Hippocampal formation (tissue), 2 donors: Measurements from ENCODE around the gene LAMA5.

Experiments
- DNase-seq, 2 donors: peaks; one replicate each; lab custom pipeline; 2025; lab: John Stamatoyannopoulos, UW

The LAMA5 gene

DNA sequence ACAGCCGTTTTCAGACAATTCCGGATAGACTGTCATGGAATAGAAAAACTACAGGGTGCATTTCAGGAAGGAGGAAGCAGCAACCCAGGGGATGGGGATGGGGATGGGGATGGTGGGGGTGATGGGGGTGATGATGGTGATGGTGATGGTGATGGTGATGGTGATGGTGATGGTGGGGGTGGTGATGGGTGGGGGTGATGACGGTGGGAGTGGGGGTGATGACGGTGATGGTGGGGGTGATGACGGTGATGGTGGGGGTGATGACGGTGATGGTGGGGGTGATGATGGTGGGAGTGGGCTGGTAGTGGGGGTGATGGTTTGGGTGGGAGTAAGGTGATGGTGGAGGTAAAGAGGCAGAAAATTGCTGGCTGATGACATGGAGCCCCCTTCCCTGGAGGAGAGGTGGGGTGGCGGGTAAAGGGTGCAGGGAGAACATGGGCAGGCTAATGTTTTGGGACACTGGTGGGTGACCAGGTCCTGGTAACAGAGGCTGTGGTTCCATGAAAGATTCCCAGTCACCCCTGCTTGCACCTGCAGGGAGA lies 17.5 kb downstream of the LAMA5 start:
- no peak for DNase-seq

DNA sequence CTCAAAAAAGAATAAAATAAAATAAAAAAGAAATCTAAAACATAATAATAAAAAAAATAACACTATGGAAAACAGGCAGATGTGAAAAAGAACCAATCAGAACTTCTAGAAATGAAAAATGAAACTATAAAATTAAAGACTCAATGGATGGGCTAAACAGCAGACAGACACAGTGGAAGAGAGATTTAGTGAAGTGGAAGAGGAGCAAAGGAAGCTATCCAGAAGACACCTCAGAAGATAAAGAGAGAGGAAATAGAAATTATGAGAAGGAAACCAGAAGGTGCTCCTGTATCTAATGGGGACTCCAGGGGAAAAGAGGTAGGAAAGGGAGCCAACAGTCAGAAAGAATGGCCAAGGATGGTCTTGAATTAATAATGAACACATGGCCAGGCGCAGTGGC lies 18.5 kb downstream of the LAMA5 start:
- DNase-seq = no peak

DNA sequence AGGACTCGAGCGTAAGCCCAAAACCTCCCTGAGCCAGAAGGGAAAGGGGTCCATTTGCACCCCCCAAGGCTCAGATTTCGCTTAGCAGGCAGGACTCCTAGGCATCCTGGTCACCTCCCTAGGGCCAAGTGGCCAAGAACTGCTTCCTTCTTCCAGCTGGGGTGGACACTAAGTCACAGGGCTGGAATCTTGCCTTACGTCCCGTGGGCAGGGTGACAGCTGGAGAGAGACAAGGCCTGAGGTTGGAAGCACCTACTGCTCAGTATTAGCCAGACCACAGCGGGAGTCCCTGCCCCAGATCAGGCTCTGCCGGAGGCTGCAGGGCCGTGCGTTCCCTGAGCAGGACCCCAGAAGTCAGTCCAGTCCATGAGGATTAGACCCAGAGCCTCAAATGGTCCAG lies 19.7 kb downstream of the LAMA5 start:
- DNase-seq = no peak

DNA sequence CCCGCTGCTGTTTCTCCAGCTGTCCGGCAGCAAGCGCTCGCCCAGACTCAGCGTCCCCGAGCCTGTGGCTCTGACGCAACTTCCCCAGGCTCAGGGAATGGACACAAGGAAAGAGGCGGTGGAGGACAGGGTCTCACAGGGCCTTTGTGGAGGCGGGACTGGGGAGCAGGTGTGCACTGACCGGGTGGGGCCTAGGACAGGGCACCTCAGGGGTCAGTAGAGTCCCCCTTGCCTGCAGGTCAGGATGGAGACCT lies 20.0 kb downstream of the LAMA5 start:
- DNase-seq = no peak

DNA sequence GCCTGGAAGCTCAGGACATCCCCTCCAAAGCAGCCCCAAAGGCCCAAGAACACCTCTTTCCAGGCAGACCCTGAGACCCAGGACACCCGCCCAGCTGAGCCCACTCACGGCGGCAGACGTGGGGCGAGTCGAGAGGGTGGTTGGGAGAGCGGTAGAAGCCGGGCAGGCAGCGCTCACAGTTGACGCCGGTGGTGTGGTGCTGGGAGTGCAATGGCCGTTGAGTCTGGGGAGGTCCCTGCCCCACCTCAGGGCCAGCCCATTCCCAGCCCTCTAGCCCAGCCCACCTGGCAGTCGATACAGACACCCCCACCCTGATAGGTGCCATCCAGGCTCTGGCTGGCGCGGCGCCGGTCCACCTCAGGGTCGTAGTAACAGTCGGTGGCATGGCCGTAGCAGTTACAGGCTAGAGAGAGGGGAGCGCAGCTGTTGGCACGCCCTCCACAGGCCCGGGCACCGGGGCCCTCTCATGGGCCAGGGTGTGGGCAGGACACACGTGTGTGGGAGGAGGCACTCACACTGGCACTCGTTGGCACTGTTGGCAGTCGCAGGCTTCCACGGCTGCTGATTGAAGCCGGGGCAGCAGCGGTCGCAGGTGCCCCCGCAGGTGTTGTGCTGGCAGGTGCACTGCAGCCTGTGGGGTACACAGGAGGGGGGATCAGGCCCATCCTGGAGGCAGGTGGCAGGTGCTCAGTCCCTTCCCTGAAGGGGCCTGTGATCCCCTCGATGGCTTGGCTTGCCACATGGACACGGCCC lies 20.5 kb downstream of the LAMA5 start:
- DNase-seq = no peak

GRCh38 chr20:62345681-62346370 lies 21.3 kb downstream of the LAMA5 start:
- no peak for DNase-seq

GRCh38 chr20:62344782-62345181 lies 22.3 kb downstream of the LAMA5 start:
- no peak for DNase-seq

- DNase-seq = no peak
Observed at GRCh38 chr20:62344092-62344491, 23.0 kb downstream of the LAMA5 start.

DNA sequence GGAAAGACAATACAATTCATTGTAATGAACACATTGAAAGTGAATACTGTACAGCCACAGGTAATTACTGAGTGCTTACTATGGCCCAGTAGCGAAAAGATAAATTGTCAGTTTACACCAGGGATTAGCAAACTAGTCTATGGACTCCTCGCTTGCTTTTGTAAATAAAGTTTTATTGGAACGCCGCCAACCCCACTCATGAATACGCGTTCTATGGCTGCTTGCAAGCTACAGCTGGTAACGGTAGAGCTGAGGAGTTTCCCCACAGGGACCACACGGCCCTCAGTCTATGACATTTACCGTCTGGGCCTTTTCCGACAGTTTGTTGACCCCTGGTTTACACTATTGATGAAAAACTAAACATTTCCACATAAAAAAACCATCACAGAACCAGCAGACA lies 24.2 kb downstream of the LAMA5 start:
- no peak for DNase-seq

GRCh38 chr20:62339647-62340062 lies 27.5 kb downstream of the LAMA5 start:
- peak in 1 of 2 donors; percentile 8 for DNase-seq

GRCh38 chr20:62338294-62338620 lies 28.9 kb downstream of the LAMA5 start:
- no peak for DNase-seq

GRCh38 chr20:62337558-62338293 lies 29.4 kb downstream of the LAMA5 start:
- no peak for DNase-seq

GRCh38 chr20:62336775-62337557 lies 30.1 kb downstream of the LAMA5 start:
- DNase-seq = no peak

- DNase-seq = no peak
Observed at GRCh38 chr20:62336329-62336728, 30.8 kb downstream of the LAMA5 start.

- no peak for DNase-seq
Observed at GRCh38 chr20:62335532-62335931, 31.6 kb downstream of the LAMA5 start.

- DNase-seq = no peak
Observed at GRCh38 chr20:62334881-62335280, 32.2 kb downstream of the LAMA5 start.

GRCh38 chr20:62333820-62334595 lies 33.1 kb downstream of the LAMA5 start:
- no peak for DNase-seq

DNA sequence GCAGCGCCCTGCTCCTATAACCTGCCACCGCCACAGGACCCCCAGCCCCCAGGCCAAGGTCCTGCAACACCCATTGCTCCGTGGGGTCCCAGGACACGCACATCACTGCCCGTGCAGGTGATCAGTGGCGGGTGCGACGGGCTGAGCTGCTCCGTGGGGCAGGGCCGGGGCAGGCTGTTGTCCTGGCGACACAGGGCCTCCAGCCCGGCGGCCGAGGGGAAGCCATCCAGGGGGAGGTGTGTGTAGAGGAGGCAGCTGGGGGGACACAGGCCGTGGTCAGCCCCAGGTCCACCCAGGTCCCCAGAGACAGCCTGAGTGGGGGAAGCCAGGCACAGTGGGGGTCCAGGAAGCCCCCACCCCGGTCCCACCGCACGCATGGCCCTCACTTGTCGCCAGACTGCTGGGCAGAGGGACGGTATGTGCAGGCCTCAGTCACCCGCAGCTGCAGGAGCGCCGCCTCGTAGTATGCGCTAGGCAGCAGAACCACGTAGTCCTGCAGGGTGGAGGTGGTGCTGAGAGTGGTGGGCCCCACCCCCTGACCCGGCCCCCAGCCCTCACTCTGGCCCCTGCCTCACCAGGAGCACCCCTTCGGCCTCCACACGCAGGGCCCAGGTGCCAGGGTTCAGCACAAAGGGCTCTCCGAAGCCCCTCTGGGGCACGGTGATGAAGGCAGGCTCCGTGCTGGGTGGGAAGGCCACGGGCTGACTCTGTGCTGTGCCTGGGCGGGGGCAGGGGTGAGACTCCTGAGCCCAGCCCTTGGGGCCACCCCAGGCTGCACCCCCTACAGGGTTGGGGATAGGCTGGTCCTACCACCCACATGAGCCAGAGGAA lies 33.9 kb downstream of the LAMA5 start:
- no peak for DNase-seq

- DNase-seq = no peak
Observed at GRCh38 chr20:62332421-62332820, 34.7 kb downstream of the LAMA5 start.

GRCh38 chr20:62331347-62331746 lies 35.8 kb downstream of the LAMA5 start:
- DNase-seq = no peak
